GM12891 (cell line): ENCODE measurements around the gene TMEM8B.

Source experiments
- DNase-seq: peaks from one replicate; pipeline ENCODE4 v3.0.0; 2011; ENCODE audit warnings: low spot score; ENCODE audit not compliant: insufficient read length
- FAIRE-seq: peaks from 2 replicates; lab custom pipeline; 2011; peaks lifted over from hg19 to GRCh38; lab: Jason Lieb, UNC
- PAX5 ChIP-seq: IDR thresholded peaks from 2 replicates; pipeline ENCODE4 v1.6.1; 2011; ENCODE audit warnings: low read length, moderate library complexity, mild to moderate bottlenecking; ENCODE audit not compliant: insufficient read depth, severe bottlenecking
- POLR2A ChIP-seq: IDR thresholded peaks from 2 replicates; pipeline ENCODE4 v1.6.1; 2011; ENCODE audit warnings: low read depth, low read length, control low read depth
- POLR2AphosphoS5 ChIP-seq: IDR thresholded peaks from 2 replicates; pipeline ENCODE4 v1.6.1; 2011; ENCODE audit warnings: low read depth, low read length, control low read depth
- POU2F2 ChIP-seq: IDR thresholded peaks from 2 replicates; pipeline ENCODE4 v1.6.1; 2011; ENCODE audit warnings: low read depth, mild to moderate bottlenecking, control low read depth, low read length, moderate library complexity
- SPI1 ChIP-seq: IDR thresholded peaks from 2 replicates; pipeline ENCODE4 v1.6.1; 2011; ENCODE audit warnings: low read depth, low read length, control low read depth
- TAF1 ChIP-seq: IDR thresholded peaks from 2 replicates; pipeline ENCODE4 v1.6.1; 2011; ENCODE audit warnings: low read depth, low read length, control low read depth

Gene TMEM8B

DNA sequence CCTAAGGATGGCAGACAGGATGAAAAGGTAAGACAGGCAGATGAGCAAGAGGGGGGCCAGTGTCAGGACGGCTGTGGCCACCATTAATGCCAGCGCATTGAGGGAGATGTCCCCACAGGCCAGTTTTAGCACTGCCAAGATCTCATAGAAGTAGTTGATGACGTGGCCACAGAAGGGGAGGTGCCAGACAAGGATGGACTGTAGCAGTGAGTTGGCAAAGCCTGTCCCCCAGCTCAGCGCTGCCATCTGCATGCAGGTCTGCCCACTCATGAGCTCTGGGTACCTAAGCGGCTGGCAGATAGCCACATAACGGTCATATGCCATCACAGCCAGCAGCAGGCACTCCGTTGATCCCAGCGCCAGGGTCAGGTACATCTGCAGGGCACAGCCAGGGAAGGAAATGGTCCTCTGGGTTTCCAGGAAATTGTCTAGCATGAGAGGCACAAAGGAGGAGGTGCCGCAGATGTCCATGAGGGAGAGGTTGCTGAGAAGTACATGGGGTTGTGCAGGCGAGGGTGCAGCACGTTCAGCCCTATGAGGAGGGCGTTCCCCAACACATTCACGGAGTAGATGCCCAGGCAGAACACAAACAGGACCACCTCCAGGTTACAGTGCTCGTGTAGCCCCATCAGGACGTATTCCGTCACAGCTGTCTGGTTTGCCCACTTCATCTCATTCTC is 30.4 kb downstream of the TMEM8B start:
- DNase-seq, result no peak
- TF ChIP-seq PAX5 (no peak), TAF1 (no peak), SPI1 (no peak), POU2F2 (no peak), POLR2A (no peak), POLR2AphosphoS5 (no peak)
- no peak for FAIRE-seq

DNA sequence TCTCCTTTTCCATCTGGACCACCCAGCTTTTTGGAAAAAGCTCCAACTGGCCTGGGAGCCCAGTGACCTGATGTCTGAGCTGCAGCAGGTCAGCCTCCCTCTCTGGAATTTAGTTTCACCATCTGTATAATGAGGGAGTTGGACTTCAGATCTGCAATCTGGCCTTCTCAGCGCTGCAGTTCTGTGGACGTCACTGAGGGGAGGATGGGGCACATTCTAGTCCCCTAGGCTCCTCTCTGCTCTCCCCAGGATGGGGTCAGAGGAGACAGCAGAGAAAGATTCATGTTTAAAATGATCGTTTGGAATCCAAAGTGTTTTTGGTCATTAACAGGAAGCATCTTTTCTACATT is 30.9 kb downstream of the TMEM8B start:
- FAIRE-seq, result no peak
- TF ChIP-seq POU2F2 (no peak), POLR2AphosphoS5 (no peak), POLR2A (no peak), PAX5 (no peak), SPI1 (no peak), TAF1 (no peak)
- DNase-seq, result no peak

DNA sequence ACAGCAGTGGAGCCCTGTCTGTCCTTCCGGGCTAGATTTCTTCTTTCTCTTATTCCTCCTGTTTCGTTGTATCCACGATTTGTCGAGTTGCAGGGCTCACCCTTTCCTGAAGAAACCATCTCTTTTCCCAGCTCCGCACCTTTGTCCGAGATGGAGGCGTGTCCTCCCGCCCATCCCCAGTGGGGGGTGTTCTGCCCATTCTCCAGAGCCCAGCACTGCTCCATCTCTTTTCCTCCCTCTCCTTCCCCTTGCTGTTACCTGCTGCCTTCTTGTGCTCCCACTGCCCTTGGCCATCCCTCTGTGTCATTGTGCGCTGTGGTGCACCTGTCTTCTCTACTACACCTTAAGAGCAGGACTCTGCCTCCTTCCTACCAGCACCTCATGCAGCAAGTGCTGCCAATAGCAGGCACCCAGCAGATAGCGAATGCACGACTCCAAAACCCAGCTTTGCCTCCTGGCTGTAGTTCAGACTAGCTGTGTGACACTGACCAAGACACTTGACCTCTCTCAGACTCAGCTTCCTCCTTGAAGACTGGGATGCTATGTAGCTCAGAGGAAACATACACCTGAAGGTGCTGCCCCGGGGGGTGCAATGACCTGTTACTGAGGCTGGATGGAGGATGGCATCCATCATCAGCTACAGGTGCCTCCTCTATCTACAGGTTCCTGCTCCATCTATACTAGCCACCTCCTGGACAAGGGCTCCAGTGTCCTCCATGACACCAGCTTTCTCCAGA is 32.3 kb downstream of the TMEM8B start:
- no peak for FAIRE-seq
- DNase-seq, result no peak
- TF ChIP-seq POU2F2 (no peak), POLR2AphosphoS5 (no peak), POLR2A (no peak), TAF1 (no peak), PAX5 (no peak), SPI1 (no peak)

DNA sequence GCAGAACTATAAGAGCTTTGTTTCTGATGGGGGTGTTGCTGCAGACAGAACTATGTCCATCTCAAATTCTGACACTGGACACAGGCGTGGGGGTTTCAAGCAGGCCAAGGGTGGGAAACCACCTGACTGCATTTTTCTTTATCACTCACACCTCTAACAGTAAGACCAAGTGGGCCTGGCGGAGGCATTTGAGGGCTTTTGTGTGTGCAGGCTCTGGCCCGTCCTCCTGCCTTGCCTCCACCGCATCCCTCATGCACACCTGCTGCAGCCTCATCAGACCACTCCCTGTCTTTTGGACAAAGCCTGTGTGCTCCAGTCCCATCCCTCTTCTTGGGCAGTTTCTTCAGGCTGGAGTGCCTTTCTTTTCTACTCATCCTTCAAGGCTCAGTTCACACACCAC is 33.3 kb downstream of the TMEM8B start:
- FAIRE-seq, result no peak

DNA sequence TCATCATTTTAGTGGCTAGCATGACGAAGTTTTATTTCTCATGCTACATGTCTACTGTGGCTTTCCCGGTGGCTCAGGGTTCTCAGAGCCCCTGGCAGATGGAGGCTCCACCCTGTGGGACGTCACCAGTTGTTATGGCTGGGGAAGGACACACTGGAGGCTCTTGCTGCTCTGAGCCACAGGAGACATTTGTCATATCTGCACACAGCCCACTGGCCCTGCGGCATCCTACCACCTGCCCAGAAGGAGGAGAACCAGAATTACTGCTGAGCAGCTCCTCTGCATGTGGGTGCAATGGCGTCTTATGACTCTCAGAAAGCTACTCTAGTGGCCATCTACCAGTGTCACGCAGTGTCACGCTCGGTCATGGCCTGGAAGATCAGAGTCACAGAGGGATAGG is 34.6 kb downstream of the TMEM8B start:
- no peak for FAIRE-seq
- no peak for TF ChIP-seq POLR2A

More for the DNA sequence above, 33.3 kb downstream of the TMEM8B start:
- DNase-seq, result no peak
- TF ChIP-seq TAF1, result no peak
- no peak for TF ChIP-seq POLR2A

DNA sequence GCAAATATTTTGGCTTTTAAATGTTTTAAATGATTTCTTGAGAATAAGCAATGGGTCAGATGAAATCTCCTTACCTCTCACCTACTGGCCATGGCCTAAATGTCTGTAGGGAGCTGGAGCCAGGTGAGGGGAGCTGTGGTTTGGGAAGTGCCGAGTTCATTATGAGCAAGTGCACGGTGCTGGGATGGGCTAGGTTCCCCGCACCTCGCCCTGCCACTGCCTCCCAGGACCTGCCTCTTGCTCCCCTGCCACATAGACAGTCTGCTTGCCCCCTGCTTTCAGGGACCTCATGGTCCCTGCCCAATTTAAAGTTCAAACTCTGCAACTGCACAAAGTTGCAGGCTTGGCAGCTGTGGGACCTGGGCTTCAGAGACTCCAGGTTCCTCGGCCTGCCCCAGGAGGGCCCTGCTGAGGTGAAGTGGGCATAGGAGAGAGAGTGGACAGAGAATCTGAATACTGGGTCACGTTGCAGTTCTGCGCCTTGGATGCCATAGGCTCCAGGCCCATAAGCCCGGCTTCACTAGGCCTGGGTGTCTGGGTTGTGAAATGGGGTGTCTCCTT is 35.7 kb downstream of the TMEM8B start:
- no peak for TF ChIP-seq TAF1
- no peak for TF ChIP-seq SPI1
- TF ChIP-seq POLR2A, result no peak
- no peak for TF ChIP-seq POLR2AphosphoS5
- no peak for TF ChIP-seq PAX5
- no peak for TF ChIP-seq POU2F2
- no peak for FAIRE-seq
- DNase-seq, result no peak

More for the DNA sequence above, 34.6 kb downstream of the TMEM8B start:
- DNase-seq, result no peak

DNA sequence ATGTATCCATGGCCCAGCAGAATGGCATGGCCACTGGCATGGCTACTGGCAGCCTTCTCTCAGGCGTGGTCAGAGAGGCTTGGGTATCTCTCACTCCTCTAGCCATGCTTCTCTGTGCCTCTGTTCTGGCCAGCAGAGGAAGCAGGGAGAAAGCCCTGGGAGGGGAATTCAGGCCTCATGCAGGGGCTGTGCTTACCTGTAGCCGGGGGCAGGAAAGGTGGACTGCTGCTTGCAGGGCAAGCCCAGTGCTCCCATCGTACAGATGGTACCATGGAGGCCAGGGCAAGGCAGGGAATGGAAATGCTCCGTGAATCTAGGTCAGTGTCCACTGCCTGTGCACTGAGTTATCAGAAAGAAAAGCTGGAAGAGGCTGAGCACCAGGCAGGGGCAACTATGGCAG is 38.5 kb downstream of the TMEM8B start:
- DNase-seq (no peak), FAIRE-seq (no peak)
- no peak for TF ChIP-seq POLR2AphosphoS5
- no peak for TF ChIP-seq TAF1
- no peak for TF ChIP-seq PAX5
- TF ChIP-seq POLR2A, result no peak
- no peak for TF ChIP-seq SPI1
- TF ChIP-seq POU2F2, result no peak

DNA sequence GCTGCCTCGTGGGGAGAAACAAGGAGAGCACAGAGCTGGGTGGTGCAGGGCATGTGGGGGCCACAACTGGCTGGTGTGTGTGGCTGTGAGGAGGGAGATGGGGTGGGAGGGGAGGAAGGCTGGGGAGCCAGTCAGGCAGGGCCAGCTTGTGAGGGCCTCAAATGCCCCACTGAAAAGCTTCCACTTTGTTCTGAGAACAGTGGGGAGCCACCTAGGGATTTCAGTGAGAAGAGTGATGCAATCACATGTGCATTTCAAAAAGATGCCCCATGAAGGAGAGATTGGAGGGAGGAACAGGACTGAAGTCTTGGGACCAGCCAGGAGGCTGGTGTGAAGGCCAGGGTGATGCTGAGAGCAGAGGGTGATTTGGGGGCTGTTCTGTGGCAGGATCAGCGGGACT is 39.9 kb downstream of the TMEM8B start:
- FAIRE-seq (no peak), DNase-seq (no peak)
- TF ChIP-seq PAX5 (no peak), SPI1 (no peak), POLR2AphosphoS5 (no peak), TAF1 (no peak), POU2F2 (no peak)

DNA sequence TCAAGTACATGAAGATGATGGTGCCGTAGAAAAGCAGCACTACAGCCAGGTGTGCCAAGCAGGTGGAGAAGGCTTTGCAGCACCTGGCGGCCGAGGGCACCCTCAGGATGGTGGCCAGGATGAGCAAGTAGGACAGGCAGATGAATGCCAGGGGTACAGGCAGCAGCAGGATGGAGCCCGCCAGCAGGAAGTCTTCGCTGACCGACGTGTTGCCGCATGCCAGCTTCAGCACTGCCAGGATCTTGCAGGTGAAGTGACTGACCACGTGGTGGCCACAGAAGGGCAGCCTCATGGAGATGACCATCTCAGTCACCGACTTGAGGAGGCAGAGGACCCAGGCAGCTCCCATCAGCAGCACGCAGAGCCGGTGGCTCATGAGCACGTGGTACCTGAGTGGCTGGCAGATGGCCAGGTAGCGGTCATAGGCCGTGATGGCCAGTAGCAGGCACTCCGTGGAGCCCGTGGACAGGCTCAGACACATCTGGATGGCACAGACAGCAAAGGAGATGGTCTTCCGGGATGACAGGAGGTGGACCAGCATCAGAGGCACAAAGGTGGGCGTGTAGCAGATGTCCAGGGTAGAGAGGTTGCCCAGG is 40.7 kb downstream of the TMEM8B start:
- FAIRE-seq (no peak), DNase-seq (no peak)
- no peak for TF ChIP-seq SPI1
- no peak for TF ChIP-seq POU2F2
- TF ChIP-seq POLR2AphosphoS5, result no peak
- TF ChIP-seq POLR2A, result no peak
- no peak for TF ChIP-seq TAF1
- no peak for TF ChIP-seq PAX5

DNA sequence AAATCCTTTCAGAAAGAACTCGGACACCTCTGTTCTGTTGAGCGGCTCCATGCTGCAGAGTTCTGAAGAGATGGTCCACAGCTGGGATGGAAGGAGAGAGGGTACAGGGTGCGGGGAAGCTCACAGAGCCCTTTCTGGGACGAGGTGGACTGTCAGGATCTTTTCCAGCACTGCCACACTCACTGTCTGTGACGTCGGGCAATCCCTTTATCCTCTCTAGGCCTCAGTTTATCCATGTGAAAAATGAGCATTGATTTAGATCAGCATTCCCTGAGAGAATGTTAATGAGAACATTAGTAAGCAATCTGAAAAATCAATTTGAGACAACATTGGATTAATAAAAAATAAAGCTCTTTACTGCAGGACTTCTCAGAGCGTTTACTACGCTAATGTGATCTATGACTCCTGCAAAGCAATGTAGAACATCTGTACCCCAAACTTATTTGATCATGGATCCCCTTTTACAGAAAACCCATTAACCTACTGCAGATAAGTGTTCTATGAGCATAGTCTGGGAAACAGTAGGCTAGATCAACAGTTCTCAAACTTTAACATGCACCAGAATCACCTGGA is 41.4 kb downstream of the TMEM8B start, which contains the start of gene OR13J1:
TSS of gene OR13J1 (minus strand) at position 51 of the 573 bp plus-strand sequence. CDS start at position 51, 0 bp downstream.
- TF ChIP-seq SPI1 (no peak), TAF1 (no peak), POLR2AphosphoS5 (no peak), PAX5 (no peak), POU2F2 (no peak), POLR2A (no peak)
- FAIRE-seq, result no peak
- no peak for DNase-seq
